ENCODE results near the gene RNFT2.
"Not testable (repeated sequence)": the region's sequence is repeated elsewhere in the genome, so short reads cannot be mapped to it uniquely, and the experiment has no call there.

The RNFT2 gene

GRCh38 chr12:116736962-116737773 is 947 bp upstream of the RNFT2 start:
- H3K4me3 Mint-ChIP-seq = peak overlapping the region; percentile 97
- H3K36me3 Mint-ChIP-seq (ENCODE audit: insufficient read depth) = peaks cover 25% of the 10 kb centered on the region
- no peaks in the 10 kb centered on the region for H3K27me3 Mint-ChIP-seq
- H3K9me3 Mint-ChIP-seq = no peaks in the 10 kb centered on the region
- H3K4me1 Mint-ChIP-seq = peaks cover 38% of the 10 kb centered on the region
- ATAC-seq (replicated peaks; ENCODE audit: extremely low read depth, poor library complexity, severe bottlenecking) (no peak), DNase-seq (ENCODE audit: low spot score in 2 of 2) (no peak)
- H3K27ac Mint-ChIP-seq (ENCODE audit: low read depth) = peak overlapping the region; percentile 91

GRCh38 chr12:116739381-116739887 is 1.3 kb downstream of the RNFT2 start:
- Mint-ChIP-seq H3K36me3 (ENCODE audit: insufficient read depth) (peaks cover 15% of the 10 kb centered on the region), H3K4me3 (no peak overlapping the region)

GRCh38 chr12:116742787-116743186 is 4.7 kb downstream of the RNFT2 start:
- not testable (repeated sequence) for H3K4me3 Mint-ChIP-seq; H3K27ac Mint-ChIP-seq (ENCODE audit: low read depth); H3K9me3 Mint-ChIP-seq; ATAC-seq (replicated peaks; ENCODE audit: extremely low read depth, poor library complexity, severe bottlenecking); DNase-seq (ENCODE audit: low spot score in 2 of 2); H3K27me3 Mint-ChIP-seq; H3K36me3 Mint-ChIP-seq (ENCODE audit: insufficient read depth); H3K4me1 Mint-ChIP-seq

More at GRCh38 chr12:116739381-116739887, 1.3 kb downstream of the RNFT2 start:
- no peaks in the 10 kb centered on the region for H3K27me3 Mint-ChIP-seq
- peaks cover 33% of the 10 kb centered on the region for H3K4me1 Mint-ChIP-seq
- no peaks in the 10 kb centered on the region for H3K9me3 Mint-ChIP-seq
- DNase-seq (ENCODE audit: low spot score in 2 of 2) (no peak), ATAC-seq (replicated peaks; ENCODE audit: extremely low read depth, poor library complexity, severe bottlenecking) (no peak)
- H3K27ac Mint-ChIP-seq (ENCODE audit: low read depth) = peak overlapping the region; percentile 59

GRCh38 chr12:116744766-116745165 is 6.7 kb downstream of the RNFT2 start:
- no peaks in the 10 kb centered on the region for H3K4me1 Mint-ChIP-seq
- H3K36me3 Mint-ChIP-seq (ENCODE audit: insufficient read depth) = no peaks in the 10 kb centered on the region
- DNase-seq (ENCODE audit: low spot score in 2 of 2) = no peak
- H3K27ac Mint-ChIP-seq (ENCODE audit: low read depth) = no peak overlapping the region
- no peak for ATAC-seq (replicated peaks; ENCODE audit: extremely low read depth, poor library complexity, severe bottlenecking)
- H3K27me3 Mint-ChIP-seq = no peaks in the 10 kb centered on the region
- no peaks in the 10 kb centered on the region for H3K9me3 Mint-ChIP-seq
- H3K4me3 Mint-ChIP-seq = no peak overlapping the region

DNA sequence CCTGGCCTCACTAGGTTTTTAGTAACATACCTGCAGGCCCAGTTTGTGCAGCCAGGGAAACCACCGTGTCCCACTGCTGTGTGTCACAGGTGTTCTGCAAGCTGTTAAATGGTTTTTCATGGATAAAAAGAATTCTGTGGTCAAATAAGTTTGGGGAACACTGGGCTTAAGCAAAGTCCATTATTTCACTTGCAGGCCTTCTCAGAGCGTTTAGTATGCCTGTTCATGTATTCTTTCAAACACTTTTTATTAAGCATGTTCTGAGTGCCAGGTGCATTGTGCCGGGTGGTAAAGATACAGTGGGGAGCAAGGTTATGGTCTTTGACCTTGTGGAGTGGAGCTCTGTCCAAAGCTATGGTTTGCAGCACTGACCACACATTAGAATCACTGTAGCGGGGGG is 7.4 kb downstream of the RNFT2 start:
- Mint-ChIP-seq H3K27me3 (no peaks in the 10 kb centered on the region), H3K36me3 (ENCODE audit: insufficient read depth) (no peaks in the 10 kb centered on the region), H3K9me3 (no peaks in the 10 kb centered on the region), H3K27ac (ENCODE audit: low read depth) (no peak overlapping the region), H3K4me3 (no peak overlapping the region), H3K4me1 (no peaks in the 10 kb centered on the region)
- ATAC-seq (replicated peaks; ENCODE audit: extremely low read depth, poor library complexity, severe bottlenecking) = no peak
- no peak for DNase-seq (ENCODE audit: low spot score in 2 of 2)

- H3K9me3 Mint-ChIP-seq = no peaks in the 10 kb centered on the region
- H3K4me3 Mint-ChIP-seq = no peak overlapping the region
- H3K27me3 Mint-ChIP-seq = no peaks in the 10 kb centered on the region
- DNase-seq (ENCODE audit: low spot score in 2 of 2) = no peak
- H3K27ac Mint-ChIP-seq (ENCODE audit: low read depth) = no peak overlapping the region
- no peak for ATAC-seq (replicated peaks; ENCODE audit: extremely low read depth, poor library complexity, severe bottlenecking)
- no peaks in the 10 kb centered on the region for H3K4me1 Mint-ChIP-seq
- peaks cover 5% of the 10 kb centered on the region for H3K36me3 Mint-ChIP-seq (ENCODE audit: insufficient read depth)
Measured at GRCh38 chr12:116749884-116750283, 11.8 kb downstream of the RNFT2 start.

DNA sequence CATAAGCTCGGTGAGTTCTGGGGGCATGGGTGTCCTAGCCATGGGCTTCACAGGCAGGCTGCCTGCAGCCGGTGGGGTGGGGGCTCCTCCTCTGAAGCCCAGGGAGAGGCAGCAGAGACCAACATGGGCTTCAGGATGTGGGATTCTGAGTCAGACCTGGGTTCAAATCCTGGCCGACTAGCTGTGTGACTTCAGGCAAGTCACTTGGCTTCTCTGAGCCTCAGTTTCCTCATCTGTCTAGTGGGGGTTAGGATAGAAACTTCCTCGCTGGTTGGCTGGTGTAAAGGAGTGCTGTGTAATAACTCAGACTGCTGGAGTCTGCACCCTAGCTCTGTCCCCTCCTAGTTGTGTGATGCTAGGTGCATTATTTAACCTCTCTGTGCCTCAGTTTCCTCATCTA is 12.2 kb downstream of the RNFT2 start:
- H3K36me3 Mint-ChIP-seq (ENCODE audit: insufficient read depth) = peaks cover 5% of the 10 kb centered on the region
- H3K4me3 Mint-ChIP-seq = no peak overlapping the region
- ATAC-seq (replicated peaks; ENCODE audit: extremely low read depth, poor library complexity, severe bottlenecking) = no peak
- no peaks in the 10 kb centered on the region for H3K4me1 Mint-ChIP-seq
- no peaks in the 10 kb centered on the region for H3K27me3 Mint-ChIP-seq
- H3K9me3 Mint-ChIP-seq = no peaks in the 10 kb centered on the region
- no peak overlapping the region for H3K27ac Mint-ChIP-seq (ENCODE audit: low read depth)
- DNase-seq (ENCODE audit: low spot score in 2 of 2) = no peak

GRCh38 chr12:116754097-116754496 is 16.0 kb downstream of the RNFT2 start:
- H3K27ac Mint-ChIP-seq (ENCODE audit: low read depth) = not testable (repeated sequence)

DNA sequence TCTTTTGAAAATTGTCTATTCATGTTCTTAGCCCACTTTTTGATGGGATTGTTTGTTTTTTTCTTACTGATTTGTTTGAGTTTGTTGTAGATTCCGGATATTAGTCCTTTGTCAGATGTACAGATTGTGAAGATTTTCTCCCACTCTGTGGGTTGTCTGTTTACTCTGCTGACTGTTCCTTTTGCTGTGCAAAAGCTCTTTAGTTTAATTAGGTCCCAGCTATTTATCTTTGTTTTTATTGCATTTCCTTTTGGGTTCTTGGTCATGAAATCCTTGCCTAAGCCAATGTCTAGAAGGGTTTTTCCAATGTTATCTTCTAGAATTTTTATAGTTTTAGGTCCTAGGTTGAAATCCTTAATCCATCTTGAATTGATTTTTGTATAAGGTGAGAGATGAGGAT is 16.7 kb downstream of the RNFT2 start:
- H3K27me3 Mint-ChIP-seq; H3K4me3 Mint-ChIP-seq; H3K4me1 Mint-ChIP-seq; H3K27ac Mint-ChIP-seq (ENCODE audit: low read depth); H3K9me3 Mint-ChIP-seq; DNase-seq (ENCODE audit: low spot score in 2 of 2); H3K36me3 Mint-ChIP-seq (ENCODE audit: insufficient read depth); ATAC-seq (replicated peaks; ENCODE audit: extremely low read depth, poor library complexity, severe bottlenecking): not testable (repeated sequence)

More at GRCh38 chr12:116754097-116754496, 16.0 kb downstream of the RNFT2 start:
- not testable (repeated sequence) for DNase-seq (ENCODE audit: low spot score in 2 of 2); H3K4me1 Mint-ChIP-seq; H3K9me3 Mint-ChIP-seq; H3K36me3 Mint-ChIP-seq (ENCODE audit: insufficient read depth); H3K27me3 Mint-ChIP-seq; H3K4me3 Mint-ChIP-seq; ATAC-seq (replicated peaks; ENCODE audit: extremely low read depth, poor library complexity, severe bottlenecking)

DNA sequence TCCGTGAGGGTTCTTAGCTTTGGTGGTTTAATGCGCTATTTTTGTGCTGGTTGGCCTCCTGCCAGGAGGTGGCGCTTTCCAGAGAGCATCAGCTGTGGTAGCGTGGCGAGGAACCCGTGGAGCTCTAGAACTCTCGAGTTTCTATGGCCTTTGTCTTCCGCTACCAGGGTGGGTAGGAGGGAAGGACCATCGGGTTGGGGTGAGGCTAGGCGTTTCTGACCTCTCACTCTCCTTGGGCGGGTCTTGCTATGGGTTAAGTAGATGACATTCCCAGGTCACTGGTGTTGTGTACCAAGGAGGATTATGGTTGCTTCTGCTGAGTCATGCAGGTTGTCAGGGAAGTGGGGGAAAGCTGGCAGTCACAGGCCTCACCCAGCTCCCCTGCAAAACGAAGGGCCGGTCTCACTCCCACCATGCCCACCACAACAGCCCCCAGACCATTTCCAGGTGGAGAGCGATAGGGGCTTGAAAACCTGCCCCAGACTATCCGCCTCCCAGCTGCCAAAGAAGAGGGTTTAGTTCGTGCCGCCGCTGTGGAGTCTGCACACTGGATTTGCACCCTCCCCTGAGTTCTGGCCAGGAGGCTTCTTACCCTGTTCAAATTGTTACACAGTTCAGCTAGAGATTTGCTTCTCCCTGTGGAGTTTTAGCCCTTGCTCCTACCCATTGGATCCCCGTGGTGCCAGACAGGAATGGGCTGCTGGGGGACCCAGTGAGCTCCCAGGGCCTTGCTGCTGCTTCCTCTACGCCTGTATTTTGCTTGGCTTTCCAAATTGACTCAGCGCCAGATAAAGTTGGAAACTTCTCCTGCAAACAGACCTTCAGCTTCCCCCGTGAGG is 21.9 kb downstream of the RNFT2 start:
- peak overlapping the region; percentile 38 for H3K27ac Mint-ChIP-seq (ENCODE audit: low read depth)
- no peaks in the 10 kb centered on the region for H3K4me1 Mint-ChIP-seq
- no peaks in the 10 kb centered on the region for H3K27me3 Mint-ChIP-seq
- DNase-seq (ENCODE audit: low spot score in 2 of 2) (peak in 1 of 2 donors; percentile 11), ATAC-seq (replicated peaks; ENCODE audit: extremely low read depth, poor library complexity, severe bottlenecking) (peak; percentile 24)
- H3K4me3 Mint-ChIP-seq = peak overlapping the region; percentile 54
- no peaks in the 10 kb centered on the region for H3K9me3 Mint-ChIP-seq
- H3K36me3 Mint-ChIP-seq (ENCODE audit: insufficient read depth) = peaks cover 3% of the 10 kb centered on the region

DNA sequence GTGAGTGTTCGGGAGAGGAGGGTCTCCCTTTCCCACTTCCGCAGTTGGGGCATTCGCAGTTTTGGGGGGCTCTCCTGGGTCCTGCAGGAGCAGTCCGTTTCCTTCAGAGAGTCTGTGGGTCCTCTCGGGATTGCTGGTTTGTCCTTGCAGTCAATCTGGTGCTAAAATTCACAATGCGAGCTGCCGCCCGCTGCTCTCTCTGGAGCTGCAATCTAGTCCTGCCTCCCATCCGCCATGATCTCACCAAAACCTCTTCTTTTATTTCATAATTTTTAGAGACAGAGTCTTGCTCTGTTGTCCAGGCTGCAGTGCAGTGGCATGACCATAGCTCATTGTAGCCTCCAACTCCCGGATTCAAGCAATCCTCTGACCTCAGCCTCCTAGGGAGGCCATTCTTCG is 22.5 kb downstream of the RNFT2 start:
- DNase-seq (ENCODE audit: low spot score in 2 of 2) (no peak), ATAC-seq (replicated peaks; ENCODE audit: extremely low read depth, poor library complexity, severe bottlenecking) (no peak)
- no peaks in the 10 kb centered on the region for H3K9me3 Mint-ChIP-seq
- no peak overlapping the region for H3K4me3 Mint-ChIP-seq
- H3K27me3 Mint-ChIP-seq = no peaks in the 10 kb centered on the region
- H3K27ac Mint-ChIP-seq (ENCODE audit: low read depth) = no peak overlapping the region
- H3K36me3 Mint-ChIP-seq (ENCODE audit: insufficient read depth) = peaks cover 3% of the 10 kb centered on the region
- no peaks in the 10 kb centered on the region for H3K4me1 Mint-ChIP-seq

DNA sequence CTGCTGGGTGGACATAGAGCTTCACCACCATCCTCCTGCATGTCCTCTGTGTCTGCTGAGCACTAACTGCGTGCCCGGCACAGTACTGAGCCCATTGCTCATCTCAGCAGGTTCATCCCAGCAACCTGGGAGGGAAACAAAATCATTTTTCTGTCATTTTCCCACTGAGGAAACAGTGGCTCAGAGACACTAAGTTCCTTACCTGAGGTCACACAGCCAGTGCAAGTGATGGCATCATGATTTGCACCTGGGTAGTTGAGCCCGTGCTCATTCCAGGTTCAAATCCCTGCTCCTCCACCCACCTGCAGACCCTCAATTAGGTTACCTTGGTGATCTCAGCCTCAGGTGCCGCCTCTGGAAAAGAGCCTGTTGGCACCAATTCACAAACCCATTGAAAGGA is 23.4 kb downstream of the RNFT2 start:
- Mint-ChIP-seq H3K9me3 (no peaks in the 10 kb centered on the region), H3K27me3 (no peaks in the 10 kb centered on the region), H3K4me1 (no peaks in the 10 kb centered on the region), H3K27ac (ENCODE audit: low read depth) (no peak overlapping the region), H3K4me3 (no peak overlapping the region), H3K36me3 (ENCODE audit: insufficient read depth) (peaks cover 3% of the 10 kb centered on the region)
- no peak for ATAC-seq (replicated peaks; ENCODE audit: extremely low read depth, poor library complexity, severe bottlenecking)
- no peak for DNase-seq (ENCODE audit: low spot score in 2 of 2)

- H3K9me3 Mint-ChIP-seq = no peaks in the 10 kb centered on the region
- no peaks in the 10 kb centered on the region for H3K4me1 Mint-ChIP-seq
- no peak overlapping the region for H3K4me3 Mint-ChIP-seq
- H3K36me3 Mint-ChIP-seq (ENCODE audit: insufficient read depth) = peaks cover 4% of the 10 kb centered on the region
- DNase-seq (ENCODE audit: low spot score in 2 of 2) (no peak), ATAC-seq (replicated peaks; ENCODE audit: extremely low read depth, poor library complexity, severe bottlenecking) (no peak)
- H3K27me3 Mint-ChIP-seq = no peaks in the 10 kb centered on the region
- H3K27ac Mint-ChIP-seq (ENCODE audit: low read depth) = no peak overlapping the region
Measured at GRCh38 chr12:116765271-116765670, 27.2 kb downstream of the RNFT2 start.
